ENCODE data around the gene FAAH.

DNA sequence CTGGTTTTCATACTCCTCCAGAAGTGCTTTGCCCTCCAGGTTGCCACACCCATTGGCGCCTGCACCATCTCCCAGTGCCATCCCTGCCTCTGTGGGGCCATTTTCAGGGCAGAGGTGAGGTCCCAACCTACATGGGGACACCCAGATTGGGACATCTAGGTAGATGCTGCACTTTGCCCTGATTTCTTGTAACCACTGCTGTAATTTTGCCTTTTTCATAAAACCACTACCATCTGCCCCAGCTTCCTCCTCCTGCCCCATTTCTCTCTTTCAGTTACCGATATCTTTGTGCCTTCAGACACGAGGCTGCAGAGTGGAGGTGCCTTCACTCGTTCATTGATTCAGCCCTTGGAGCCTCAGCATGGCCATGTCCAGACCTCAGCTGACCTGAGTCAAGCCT, 21.4 kb downstream of the FAAH start:
- TF ChIP-seq, protein P1, sequence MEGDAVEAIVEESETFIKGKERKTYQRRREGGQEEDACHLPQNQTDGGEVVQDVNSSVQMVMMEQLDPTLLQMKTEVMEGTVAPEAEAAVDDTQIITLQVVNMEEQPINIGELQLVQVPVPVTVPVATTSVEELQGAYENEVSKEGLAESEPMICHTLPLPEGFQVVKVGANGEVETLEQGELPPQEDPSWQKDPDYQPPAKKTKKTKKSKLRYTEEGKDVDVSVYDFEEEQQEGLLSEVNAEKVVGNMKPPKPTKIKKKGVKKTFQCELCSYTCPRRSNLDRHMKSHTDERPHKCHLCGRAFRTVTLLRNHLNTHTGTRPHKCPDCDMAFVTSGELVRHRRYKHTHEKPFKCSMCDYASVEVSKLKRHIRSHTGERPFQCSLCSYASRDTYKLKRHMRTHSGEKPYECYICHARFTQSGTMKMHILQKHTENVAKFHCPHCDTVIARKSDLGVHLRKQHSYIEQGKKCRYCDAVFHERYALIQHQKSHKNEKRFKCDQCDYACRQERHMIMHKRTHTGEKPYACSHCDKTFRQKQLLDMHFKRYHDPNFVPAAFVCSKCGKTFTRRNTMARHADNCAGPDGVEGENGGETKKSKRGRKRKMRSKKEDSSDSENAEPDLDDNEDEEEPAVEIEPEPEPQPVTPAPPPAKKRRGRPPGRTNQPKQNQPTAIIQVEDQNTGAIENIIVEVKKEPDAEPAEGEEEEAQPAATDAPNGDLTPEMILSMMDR (conservative IDR thresholded peaks at IDR 0.05; ENCODE audit: low read depth, low read length) = no peak
- no peak for TF ChIP-seq BHLHE40 (IDR thresholded peaks at IDR 0.05; ENCODE audit: low read depth, low read length)
- TF ChIP-seq MAFK (IDR thresholded peaks at IDR 0.05; ENCODE audit: low read depth, low read length) = no peak
- no peak for TF ChIP-seq CEBPB (IDR thresholded peaks at IDR 0.05; ENCODE audit: low read depth, low read length)
- no peak for TF ChIP-seq POLR2A (IDR thresholded peaks at IDR 0.05; ENCODE audit: low read depth, low read length)
- TF ChIP-seq CHD1 (IDR thresholded peaks at IDR 0.05; ENCODE audit: low read depth, low read length) = no peak
- no peak for TF ChIP-seq SMC3 (IDR thresholded peaks at IDR 0.05; ENCODE audit: low read depth, low read length)
- TF ChIP-seq RCOR1 (IDR thresholded peaks at IDR 0.05; ENCODE audit: insufficient replicate concordance, low read length) = no peak
- TF ChIP-seq, protein P2, sequence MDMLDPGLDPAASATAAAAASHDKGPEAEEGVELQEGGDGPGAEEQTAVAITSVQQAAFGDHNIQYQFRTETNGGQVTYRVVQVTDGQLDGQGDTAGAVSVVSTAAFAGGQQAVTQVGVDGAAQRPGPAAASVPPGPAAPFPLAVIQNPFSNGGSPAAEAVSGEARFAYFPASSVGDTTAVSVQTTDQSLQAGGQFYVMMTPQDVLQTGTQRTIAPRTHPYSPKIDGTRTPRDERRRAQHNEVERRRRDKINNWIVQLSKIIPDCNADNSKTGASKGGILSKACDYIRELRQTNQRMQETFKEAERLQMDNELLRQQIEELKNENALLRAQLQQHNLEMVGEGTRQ (IDR thresholded peaks at IDR 0.05; ENCODE audit: low read depth, low read length) = no peak
